Measurements from ENCODE around the gene TTLL8. TPM values are rescaled to one million over a fixed set of nuclear protein-coding genes. Genes with fewer than 3 reads are reported as not detected.
A peak's percentile ranks its signal among the peaks of the same experiment; 100 is the strongest.

The TTLL8 gene
- total and polyA plus RNA-seq, 2 experiments from 2014 or later = not detected

- no peak for DNase-seq (ENCODE audit: low spot score)
- H3K4me2 ChIP-seq = no peak overlapping the region
- H3K4me1 ChIP-seq (ENCODE audit: insufficient read depth) = peaks cover 2% of the 10 kb centered on the region
- no peaks in the 10 kb centered on the region for H3K79me2 ChIP-seq
- no peaks in the 10 kb centered on the region for H3K9me2 ChIP-seq (replicated peaks; ENCODE audit: insufficient read depth)
- WGBS (ENCODE audit: low lambda C conversion rate, missing lambda C conversion rate) = 95% methylated on average over 20 of the region's 21 CpGs
- H3K4me3 ChIP-seq = no peak overlapping the region
- H3K36me3 ChIP-seq (replicated peaks; ENCODE audit: insufficient read depth, low read depth) = no peaks in the 10 kb centered on the region
- no peak overlapping the region for H2AFZ ChIP-seq
- no peaks in the 10 kb centered on the region for H3K9me3 ChIP-seq (ENCODE audit: low read depth)
- H3K27ac ChIP-seq = no peak overlapping the region
- H4K20me1 ChIP-seq (ENCODE audit: insufficient read depth, poor library complexity, severe bottlenecking) = no peaks in the 10 kb centered on the region
- TF ChIP-seq EZH2 (IDR thresholded peaks at IDR 0.05; ENCODE audit: borderline replicate concordance) (no peak), CTCF (IDR thresholded peaks at IDR 0.05; ENCODE audit: poor library complexity) (no peak), EZH2phosphoT487 (IDR thresholded peaks at IDR 0.05; ENCODE audit: low read depth, severe bottlenecking, unreplicated experiment) (no peak)
- H3K27me3 ChIP-seq = peaks cover 6% of the 10 kb centered on the region
These were observed 60.0 kb downstream of the TTLL8 start for GRCh38 chr22:49997932-49998717.

GRCh38 chr22:49997251-49997599 lies 60.9 kb downstream of the TTLL8 start:
- no peak overlapping the region for H2AFZ ChIP-seq
- H3K4me1 ChIP-seq (ENCODE audit: insufficient read depth) = peaks cover 2% of the 10 kb centered on the region
- no peak overlapping the region for H3K4me3 ChIP-seq
- H3K4me2 ChIP-seq = no peak overlapping the region
- DNase-seq (ENCODE audit: low spot score) = peak; percentile 48
- TF ChIP-seq EZH2phosphoT487 (IDR thresholded peaks at IDR 0.05; ENCODE audit: low read depth, severe bottlenecking, unreplicated experiment) = no peak
- TF ChIP-seq EZH2 (IDR thresholded peaks at IDR 0.05; ENCODE audit: borderline replicate concordance) = no peak
- no peak for TF ChIP-seq CTCF (IDR thresholded peaks at IDR 0.05; ENCODE audit: poor library complexity)
- peaks cover 6% of the 10 kb centered on the region for H3K27me3 ChIP-seq
- no peak overlapping the region for H3K27ac ChIP-seq
- no peaks in the 10 kb centered on the region for H3K79me2 ChIP-seq
- H3K36me3 ChIP-seq (replicated peaks; ENCODE audit: insufficient read depth, low read depth) = no peaks in the 10 kb centered on the region
- 87% methylated on average over 9 of the region's 12 CpGs for WGBS (ENCODE audit: low lambda C conversion rate, missing lambda C conversion rate)
- H4K20me1 ChIP-seq (ENCODE audit: insufficient read depth, poor library complexity, severe bottlenecking) = no peaks in the 10 kb centered on the region
- H3K9me2 ChIP-seq (replicated peaks; ENCODE audit: insufficient read depth) = no peaks in the 10 kb centered on the region
- no peaks in the 10 kb centered on the region for H3K9me3 ChIP-seq (ENCODE audit: low read depth)

GRCh38 chr22:49996518-49997250 lies 61.4 kb downstream of the TTLL8 start:
- Histone ChIP-seq H3K36me3 (replicated peaks; ENCODE audit: insufficient read depth, low read depth) (no peaks in the 10 kb centered on the region), H3K9me3 (ENCODE audit: low read depth) (no peaks in the 10 kb centered on the region), H3K27ac (no peak overlapping the region), H3K4me1 (ENCODE audit: insufficient read depth) (peaks cover 2% of the 10 kb centered on the region), H3K4me2 (no peak overlapping the region), H4K20me1 (ENCODE audit: insufficient read depth, poor library complexity, severe bottlenecking) (no peaks in the 10 kb centered on the region), H3K27me3 (peaks cover 6% of the 10 kb centered on the region), H3K79me2 (no peaks in the 10 kb centered on the region), H3K9me2 (replicated peaks; ENCODE audit: insufficient read depth) (no peaks in the 10 kb centered on the region), H2AFZ (no peak overlapping the region), H3K4me3 (no peak overlapping the region)
- 90% methylated on average over 19 of the region's 19 CpGs for WGBS (ENCODE audit: low lambda C conversion rate, missing lambda C conversion rate)
- DNase-seq (ENCODE audit: low spot score) = no peak
- no peak for TF ChIP-seq CTCF (IDR thresholded peaks at IDR 0.05; ENCODE audit: poor library complexity)
- no peak for TF ChIP-seq EZH2 (IDR thresholded peaks at IDR 0.05; ENCODE audit: borderline replicate concordance)
- TF ChIP-seq EZH2phosphoT487 (IDR thresholded peaks at IDR 0.05; ENCODE audit: low read depth, severe bottlenecking, unreplicated experiment) = no peak
